ENCODE data around the gene AMIGO2. TPM values are rescaled to one million over a fixed set of nuclear protein-coding genes. Genes with fewer than 3 reads are reported as not detected.

Gene AMIGO2
- total and polyA plus RNA-seq, 9 of the 15 experiments (the other 6 are each of a cell fraction or from before 2014, with no cell fraction given): 2.0 to 8.3 (median 3.8) TPM

GRCh38 chr12:47066278-47067025, 13.3 kb downstream of the AMIGO2 start:
- no peaks in the 10 kb centered on the region for H3K79me2 ChIP-seq (ENCODE audit: control insufficient read depth, insufficient read depth, low read length)
- 25% methylated on average over 6 of the region's 6 CpGs for WGBS (ENCODE audit: insufficient coverage, low coverage, missing lambda C conversion rate)
- H4K20me1 ChIP-seq (replicated peaks; ENCODE audit: control insufficient read depth, insufficient read depth, low read length): no peaks in the 10 kb centered on the region
- H3K4me2 ChIP-seq (ENCODE audit: insufficient read depth, low read length): no peak overlapping the region
- no TSS peak for BruUV-seq (replicated peaks)
- ChIA-PET POLR2A (interaction anchor here (0.5 to 1.0 kb wide), 4 partner anchors 9 to 669 kb away, joined by 3 to 4 read pairs (median 3); no protein-coding TSS in a partner anchor), CTCF (ENCODE audit: low intra/inter-chr PET ratio) (no interaction called here)
- no peaks in the 10 kb centered on the region for H3K9me3 ChIP-seq (replicated peaks; ENCODE audit: control insufficient read depth, insufficient read depth, low read depth, low read length)
- no peak overlapping the region for H3K27ac ChIP-seq (ENCODE audit: extremely low read depth, low read depth, low read length)
- no peak for FAIRE-seq
- in situ Hi-C loops (cut with MboI): no loop called here
- no peak overlapping the region for H3K9ac ChIP-seq (ENCODE audit: insufficient read depth in 1 of 2, low read depth in 2 of 2, low read length in 2 of 2)
- ATAC-seq: no peak
- H2AFZ ChIP-seq (ENCODE audit: low read depth, low read length): no peak overlapping the region
- no peak for DNase-seq (ENCODE audit: extremely low read depth in 1 of 4, low spot score in 3 of 4)
- H3K4me3 ChIP-seq: no peak overlapping the region
- H3K4me1 ChIP-seq (replicated peaks in 1 of 2; ENCODE audit: control insufficient read depth in 2 of 2, insufficient read depth in 2 of 2, low read length in 2 of 2): no peaks in the 10 kb centered on the region
- TF ChIP-seq HNRNPL (IDR thresholded peaks at IDR 0.05; ENCODE audit: low read depth, low read length) (no peak), ZFP1 (CRISPR knock-in tag; IDR thresholded peaks at IDR 0.05) (no peak), RAD21 (CRISPR knock-in tag; conservative IDR thresholded peaks at IDR 0.05 in 1 of 2, IDR thresholded peaks at IDR 0.05 in 1 of 2) (no peak), CHCHD3 (CRISPR knock-in tag; IDR thresholded peaks at IDR 0.05) (no peak), PRMT5 (CRISPR knock-in tag; IDR thresholded peaks at IDR 0.05) (no peak), FOXP4 (CRISPR knock-in tag; IDR thresholded peaks at IDR 0.05; ENCODE audit: borderline replicate concordance) (no peak), CGGBP1 (CRISPR knock-in tag; IDR thresholded peaks at IDR 0.05) (no peak), RUNX1 (IDR thresholded peaks at IDR 0.05; ENCODE audit: low read depth) (no peak), ATF3 (IDR thresholded peaks at IDR 0.05) (no peak), ATF3 (CRISPR knock-in tag; conservative IDR thresholded peaks at IDR 0.05) (no peak), ZBTB8A (IDR thresholded peaks at IDR 0.05; ENCODE audit: partially characterized antibody) (no peak)
- H3K27me3 ChIP-seq (ENCODE audit: control insufficient read depth in 2 of 2, insufficient read depth in 2 of 2, low read length in 2 of 2): no peaks in the 10 kb centered on the region
- H3K36me3 ChIP-seq (ENCODE audit: control insufficient read depth, insufficient read depth, low read length): no peaks in the 10 kb centered on the region
- no peaks in the 10 kb centered on the region for H3K9me1 ChIP-seq (ENCODE audit: control insufficient read depth, insufficient read depth, low read length)
- intact Hi-C loops (cut with micrococcal nuclease): no loop called here
